ENCODE measurements around the gene CEP43.
A peak's percentile ranks its signal among the peaks of the same experiment; 100 is the strongest.

The CEP43 gene

GRCh38 chr6:166969390-166970002 lies 29.7 kb upstream of the CEP43 start:
- no peak for DNase-seq (ENCODE audit: low read depth, low spot score)

- DNase-seq (ENCODE audit: low read depth, low spot score): no peak
These were observed 29.1 kb upstream of the CEP43 start for GRCh38 chr6:166970091-166970490.

- DNase-seq (ENCODE audit: low read depth, low spot score): no peak
These were observed 28.4 kb upstream of the CEP43 start for GRCh38 chr6:166970776-166971175.

- DNase-seq (ENCODE audit: low read depth, low spot score): no peak
These were observed 27.9 kb upstream of the CEP43 start for GRCh38 chr6:166971271-166971670.

GRCh38 chr6:166972101-166972500 lies 27.1 kb upstream of the CEP43 start:
- no peak for DNase-seq (ENCODE audit: low read depth, low spot score)

GRCh38 chr6:166976636-166977035 lies 22.6 kb upstream of the CEP43 start:
- DNase-seq (ENCODE audit: low read depth, low spot score): no peak

- no peak for DNase-seq (ENCODE audit: low read depth, low spot score)
These were observed 21.3 kb upstream of the CEP43 start for GRCh38 chr6:166977621-166978525.

- DNase-seq (ENCODE audit: low read depth, low spot score): no peak
These were observed 18.5 kb upstream of the CEP43 start for GRCh38 chr6:166980738-166981137.

GRCh38 chr6:166987448-166987847 lies 11.7 kb upstream of the CEP43 start:
- DNase-seq (ENCODE audit: low read depth, low spot score): no peak

- DNase-seq (ENCODE audit: low read depth, low spot score): no peak
These were observed 11.3 kb upstream of the CEP43 start for GRCh38 chr6:166987930-166988329.

- no peak for DNase-seq (ENCODE audit: low read depth, low spot score)
These were observed 10.5 kb upstream of the CEP43 start for GRCh38 chr6:166988674-166989201.

GRCh38 chr6:166989427-166990032 lies 9.7 kb upstream of the CEP43 start:
- peak; percentile 10 for DNase-seq (ENCODE audit: low read depth, low spot score)

GRCh38 chr6:166996406-166996805 lies 2.8 kb upstream of the CEP43 start:
- no peak for DNase-seq (ENCODE audit: low read depth, low spot score)

GRCh38 chr6:166997348-166997747 lies 1.8 kb upstream of the CEP43 start:
- DNase-seq (ENCODE audit: low read depth, low spot score): no peak

GRCh38 chr6:166997768-166998255 lies 1.4 kb upstream of the CEP43 start:
- DNase-seq (ENCODE audit: low read depth, low spot score): peak; percentile 43

- DNase-seq (ENCODE audit: low read depth, low spot score): no peak
These were observed 697 bp upstream of the CEP43 start for GRCh38 chr6:166998256-166999144.

- DNase-seq (ENCODE audit: low read depth, low spot score): no peak
These were observed 672 bp downstream of the CEP43 start for GRCh38 chr6:166999884-167000253.

GRCh38 chr6:167000759-167001158 lies 1.6 kb downstream of the CEP43 start:
- DNase-seq (ENCODE audit: low read depth, low spot score): no peak

- no peak for DNase-seq (ENCODE audit: low read depth, low spot score)
These were observed 6.4 kb downstream of the CEP43 start for GRCh38 chr6:167005350-167006159.

- DNase-seq (ENCODE audit: low read depth, low spot score): no peak
These were observed 8.8 kb downstream of the CEP43 start for GRCh38 chr6:167007985-167008384.

Measured in smooth muscle cell of the brain vasculature (primary cell).